Head of caudate nucleus (tissue), 42 donors: ENCODE results near the gene INCENP.
"Not testable (repeated sequence)": the region's sequence is repeated elsewhere in the genome, so short reads cannot be mapped to it uniquely, and the experiment has no call there.

Experiments used
- DNase-seq, 42 donors: peaks; one replicate each; pipeline versions ENCODE4 v3.0.0 to v3.0.0-alpha.2; 2020 to 2021; ENCODE audit warnings: mixed read lengths in 7 of 42
- intact Hi-C: fragments of 100-400 bp; cut with DNase I; formaldehyde crosslinking; loops from one replicate; pipeline ENCODE4 v1.15.0; 2022

INCENP gene

DNA sequence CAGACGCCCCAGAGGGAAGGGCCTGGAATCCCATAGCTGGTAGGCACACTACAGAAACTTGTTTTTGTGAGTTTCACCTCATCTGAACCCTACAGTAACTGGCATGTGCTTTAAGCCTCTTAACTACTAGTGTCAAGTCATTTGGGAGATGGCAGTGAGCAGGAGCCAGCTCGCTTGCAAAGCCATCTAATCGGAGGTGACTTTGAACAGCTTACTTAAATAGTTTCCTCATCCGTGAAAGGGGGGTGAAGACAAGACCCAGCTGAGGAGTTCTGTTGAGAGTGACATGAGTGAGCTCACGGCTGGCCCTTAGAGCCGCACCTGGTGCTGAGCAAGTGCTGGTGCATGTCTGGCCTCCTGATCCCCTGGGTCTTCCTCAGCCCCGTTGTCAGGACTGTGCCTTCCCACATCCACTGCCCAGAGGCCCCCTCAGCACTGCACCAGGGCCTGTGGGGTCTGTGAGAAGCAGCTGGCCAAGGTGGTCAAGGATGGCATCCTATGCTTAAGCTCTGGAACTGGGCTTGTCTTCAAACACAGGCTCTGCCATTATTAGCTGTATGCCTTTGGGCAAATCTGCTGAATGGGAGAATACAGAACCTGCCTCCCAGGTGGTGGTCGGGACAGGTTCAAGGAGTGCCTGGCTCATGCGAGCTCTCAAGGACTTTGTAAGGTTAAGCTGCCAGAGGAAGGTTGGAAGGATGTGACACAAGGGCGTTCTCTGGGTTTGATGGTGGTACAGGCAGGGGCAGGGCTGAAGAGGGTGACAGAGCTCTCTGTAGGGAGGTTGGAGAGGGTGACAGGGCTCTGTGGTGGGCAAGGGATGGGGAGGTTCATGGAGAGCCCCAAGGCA is 27.3 kb downstream of the INCENP start:
- peak in 9 of 42 donors; percentile 3 to 31 (median 12) for DNase-seq
- intact Hi-C loops = no loop called here

DNA sequence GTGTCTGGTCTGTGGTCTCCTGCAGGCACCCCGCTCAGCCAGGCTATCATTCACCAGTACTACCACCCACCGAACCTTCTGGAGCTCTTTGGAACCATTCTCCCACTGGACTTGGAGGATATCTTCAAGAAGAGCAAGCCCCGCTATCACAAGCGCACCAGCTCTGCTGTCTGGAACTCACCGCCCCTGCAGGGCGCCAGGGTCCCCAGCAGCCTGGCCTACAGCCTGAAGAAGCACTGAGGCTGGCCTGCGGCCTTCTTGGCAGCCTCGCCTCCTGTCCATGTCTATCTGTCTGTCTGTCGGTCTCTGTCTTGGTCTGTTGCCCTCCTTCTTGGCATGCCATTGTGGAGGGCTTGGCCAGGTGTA is 27.9 kb downstream of the INCENP start:
- intact Hi-C loops = no loop called here
- DNase-seq = peak in 7 of 42 donors; percentile 1 to 20 (median 15)

DNA sequence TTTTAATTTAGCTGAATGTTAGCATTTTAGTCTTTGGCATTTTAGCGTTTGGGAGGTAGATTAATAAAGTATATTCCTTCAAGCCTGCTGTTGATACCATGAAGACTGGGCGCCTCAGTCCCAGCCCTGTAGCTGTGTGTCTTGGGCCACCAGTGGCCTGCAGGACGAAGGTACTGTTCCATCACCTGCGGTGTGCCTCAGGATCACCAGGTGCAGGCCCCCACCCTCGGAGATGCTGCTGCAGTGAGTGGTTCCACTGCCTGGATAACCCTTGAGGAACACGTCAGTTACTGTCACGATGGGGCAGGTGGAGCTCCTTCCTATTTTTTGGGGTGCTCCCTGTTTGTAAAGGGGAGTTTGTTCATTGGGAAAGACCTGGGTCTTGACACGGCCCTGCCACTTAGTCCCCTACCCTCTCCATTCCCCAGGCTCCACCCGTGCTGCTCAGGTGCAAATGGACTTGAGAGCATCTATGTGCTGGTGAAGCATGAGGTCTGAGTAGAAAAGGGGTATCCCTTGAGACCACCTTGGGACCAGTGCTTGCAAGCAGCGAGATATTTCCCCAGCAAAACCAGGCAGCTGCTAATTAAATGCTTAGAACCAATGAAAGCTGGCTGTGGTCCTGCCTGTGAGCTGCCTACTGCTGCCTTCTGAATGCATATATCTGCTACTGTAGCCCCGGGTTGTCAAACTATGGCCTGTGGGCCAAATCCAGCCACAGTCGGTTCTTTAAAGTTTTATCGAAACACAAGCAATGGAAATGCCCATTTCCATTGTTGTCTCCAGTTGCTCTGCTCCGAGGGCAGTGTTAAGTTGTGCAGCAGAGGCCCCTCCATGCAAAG is 28.7 kb downstream of the INCENP start:
- intact Hi-C loops = no loop called here
- DNase-seq = peak in 9 of 42 donors; percentile 3 to 37 (median 19)

DNA sequence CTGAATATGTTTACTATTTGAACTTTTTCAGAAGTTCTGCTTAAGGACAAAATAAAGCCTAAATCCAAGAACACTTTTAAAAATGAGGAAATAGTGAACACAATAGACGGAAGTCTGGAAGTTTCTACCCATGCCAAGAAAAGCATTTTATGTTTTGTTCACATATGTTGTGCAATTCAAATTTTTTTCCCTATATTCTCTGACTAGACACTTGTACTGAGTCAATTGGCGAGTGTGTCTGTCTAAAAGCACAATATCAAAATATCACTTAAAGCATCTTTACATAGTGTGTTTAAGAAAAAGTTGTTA is 29.2 kb downstream of the INCENP start:
- intact Hi-C loops = no loop called here
- no peak for DNase-seq

DNA sequence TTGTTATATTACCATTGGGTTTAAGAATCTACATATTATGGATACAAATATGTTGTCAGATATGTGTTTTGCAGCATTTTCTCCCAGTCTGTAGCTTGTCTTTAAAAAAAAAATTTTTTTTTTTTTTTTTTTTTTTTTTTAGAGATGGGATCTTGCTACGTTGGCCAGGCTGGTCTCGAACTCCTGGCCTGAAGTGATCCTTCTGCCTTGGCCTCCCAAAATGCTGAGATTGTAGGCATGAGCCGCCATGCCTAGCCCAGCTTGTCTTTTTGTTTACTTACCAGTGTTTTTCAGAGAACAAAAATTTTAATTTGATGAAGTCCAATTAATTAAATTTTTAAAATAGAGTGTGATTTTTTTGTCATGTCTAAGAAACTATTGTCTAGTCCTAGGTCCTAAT is 29.8 kb downstream of the INCENP start:
- intact Hi-C loops = no loop called here
- peak in 5 of 42 donors; percentile 9 to 36 (median 27) for DNase-seq

DNA sequence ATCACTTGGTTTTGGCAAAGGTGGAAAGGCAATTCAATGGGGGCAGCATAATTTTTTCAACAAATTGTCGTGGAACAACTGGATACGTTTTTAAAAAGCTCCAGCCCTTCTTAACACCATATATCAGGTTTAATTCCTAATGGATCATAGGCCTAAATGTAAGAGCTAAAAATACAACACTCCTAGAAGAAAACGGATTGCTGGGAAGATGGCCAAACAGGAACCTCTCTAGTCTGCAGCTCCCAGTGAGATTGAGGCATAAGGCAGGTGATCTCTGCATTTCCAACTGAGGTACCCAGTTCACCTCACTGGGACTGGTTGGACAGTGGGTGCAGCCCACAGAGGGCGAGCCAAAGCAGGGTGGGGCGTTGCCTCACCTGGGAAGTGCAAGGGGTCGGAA is 33.8 kb downstream of the INCENP start:
- DNase-seq = no peak
- intact Hi-C loops = no loop called here

DNA sequence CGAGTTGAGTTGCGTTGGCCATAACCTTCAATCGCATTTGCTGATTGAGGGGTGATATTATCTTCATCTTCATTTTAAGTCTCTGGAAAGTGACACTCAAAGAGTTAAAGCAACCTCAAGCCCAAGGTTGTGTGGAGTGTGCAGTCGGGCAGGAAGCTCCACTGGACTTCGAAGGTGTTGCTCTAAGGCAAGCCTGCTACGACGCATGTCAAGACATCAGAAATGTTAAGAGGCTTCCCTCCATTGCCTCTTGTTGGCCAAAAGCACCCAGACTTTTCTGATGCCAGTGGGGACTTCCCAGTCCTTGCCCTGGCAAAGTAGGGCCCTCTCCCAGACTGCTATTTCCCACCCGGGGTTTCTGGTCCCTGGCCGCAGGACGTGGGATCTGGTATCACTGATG is 42.6 kb downstream of the INCENP start:
- intact Hi-C loops = no loop called here
- no peak for DNase-seq

DNA sequence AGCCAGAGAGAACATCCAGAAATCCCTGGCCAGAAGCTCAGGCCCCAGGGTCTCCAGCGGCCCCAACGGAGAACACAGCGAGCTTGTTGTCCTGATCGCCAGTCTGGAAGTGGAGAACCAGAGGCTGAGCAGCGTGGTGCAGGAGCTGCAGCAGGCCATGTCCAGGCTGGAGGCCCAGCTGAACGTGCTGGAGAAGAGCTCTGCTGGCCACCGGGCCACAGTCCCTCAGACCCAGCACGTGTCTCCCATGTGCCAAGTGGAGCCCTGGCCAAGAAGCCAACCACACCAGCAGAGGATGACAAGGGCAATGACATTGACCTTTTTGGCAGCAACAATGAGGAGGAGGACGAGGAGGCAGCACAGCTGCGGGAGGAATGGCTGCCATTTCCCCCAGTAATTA is 45.6 kb downstream of the INCENP start:
- intact Hi-C loops = no loop called here
- DNase-seq = no peak

DNA sequence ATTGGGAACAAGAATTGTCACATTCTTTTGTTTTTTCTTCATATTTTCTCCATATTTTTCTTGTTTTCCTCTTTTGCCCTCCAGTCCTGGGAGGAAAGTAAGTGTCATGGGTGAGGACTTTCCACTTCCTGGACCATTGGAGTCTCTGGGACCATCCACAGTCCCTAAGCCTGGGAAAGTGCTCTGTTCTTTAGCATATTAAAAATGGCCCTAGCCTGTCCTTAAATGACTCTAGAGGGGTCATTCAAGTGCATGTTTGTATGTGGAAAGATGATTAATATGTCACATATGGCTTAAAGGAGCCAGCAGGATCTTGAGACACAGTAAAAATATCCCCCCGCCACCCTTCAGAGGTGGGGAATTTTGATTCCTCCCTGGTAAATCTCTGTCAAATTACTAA is 46.1 kb downstream of the INCENP start:
- intact Hi-C loops = loop anchor here (5.0 kb wide), 1 partner anchor 142 kb away; no protein-coding TSS in a partner anchor
- no peak for DNase-seq

DNA sequence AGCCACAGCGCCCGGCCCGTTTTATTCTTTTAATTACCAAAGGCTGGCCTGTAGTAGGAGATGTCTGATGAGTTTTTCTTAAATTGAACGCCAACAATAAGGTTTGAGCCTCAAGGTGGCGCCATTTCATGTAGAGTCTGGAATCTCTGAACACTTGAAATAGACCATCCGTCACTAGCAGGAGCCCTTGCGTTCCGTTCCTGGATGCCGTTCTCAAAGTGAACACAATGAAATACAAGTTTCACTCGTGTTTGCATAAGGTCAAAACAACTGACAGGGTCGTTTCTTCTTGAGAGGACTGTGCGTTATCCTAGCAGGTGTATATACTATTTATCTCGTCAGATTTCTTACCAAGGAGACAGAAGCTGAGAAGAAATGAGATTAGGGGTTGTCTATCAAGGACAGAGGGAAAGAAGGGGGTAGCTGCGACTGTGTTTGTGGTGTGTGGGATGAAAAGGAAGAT is 47.5 kb downstream of the INCENP start:
- peak; percentile 42 to 94 (median 84) for DNase-seq
- intact Hi-C loops = loop anchor here (5.0 kb wide), 1 partner anchor 141 kb away; no protein-coding TSS in a partner anchor

DNA sequence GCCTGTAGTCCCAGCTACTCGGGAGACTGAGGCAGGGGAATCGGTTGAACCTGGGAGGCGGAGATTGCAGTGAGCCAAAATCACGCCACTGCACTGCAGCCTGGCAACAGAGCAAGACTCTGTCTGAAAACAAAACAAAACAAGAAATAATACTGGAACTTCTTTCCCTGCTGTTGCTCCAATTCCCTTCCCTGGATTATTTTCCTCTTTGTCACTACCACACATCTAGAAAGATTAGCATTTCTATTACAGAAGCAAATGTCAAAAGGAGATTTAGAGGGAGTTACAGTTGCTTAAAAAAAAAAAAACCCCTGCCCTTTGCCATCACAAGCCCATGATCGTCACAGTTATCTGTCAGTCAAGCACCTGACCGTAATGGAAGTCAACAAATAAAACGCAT is 48.5 kb downstream of the INCENP start:
- intact Hi-C loops = loop anchor here (5.0 kb wide), 1 partner anchor 140 kb away; no protein-coding TSS in a partner anchor
- no peak for DNase-seq

DNA sequence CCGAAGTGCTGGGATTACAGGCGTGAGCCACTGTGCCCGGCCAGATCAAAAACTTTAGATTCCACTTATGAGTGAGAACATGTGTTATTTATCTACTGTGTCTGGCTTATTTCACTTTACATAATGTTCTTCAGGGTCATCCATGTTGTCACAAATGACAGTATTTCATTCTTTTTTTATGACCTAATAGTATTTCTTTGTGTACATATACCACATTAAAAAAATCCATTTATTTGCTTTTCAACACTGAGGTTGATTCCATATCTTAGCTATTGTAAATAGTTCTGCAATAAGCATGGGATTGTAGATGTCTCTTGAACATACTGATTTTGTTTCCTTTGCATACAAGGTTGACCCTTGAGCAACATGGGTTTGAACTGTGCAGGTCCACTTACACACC is 53.0 kb downstream of the INCENP start:
- intact Hi-C loops = no loop called here

DNA sequence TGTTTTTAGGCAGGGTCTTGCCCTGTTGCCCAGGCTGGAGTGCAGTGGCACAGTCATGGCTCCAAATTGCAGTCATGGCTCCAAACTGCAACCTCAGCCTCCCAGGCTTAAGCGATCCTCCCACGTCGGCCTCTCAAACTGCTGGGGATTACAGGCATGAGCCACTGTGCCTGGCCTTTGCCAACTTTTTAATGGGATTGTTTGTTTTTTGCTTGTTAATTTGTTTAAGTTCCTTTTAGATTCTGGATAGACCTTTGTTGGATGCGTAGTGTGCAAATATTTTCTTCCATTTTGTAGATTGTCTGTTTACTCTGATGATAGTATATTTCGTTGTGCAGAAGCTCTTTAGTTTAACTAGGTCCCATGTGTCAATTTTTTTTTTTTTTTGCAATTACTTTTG is 56.2 kb downstream of the INCENP start:
- no peak for DNase-seq
- intact Hi-C loops = no loop called here

More for the DNA sequence above, 53.0 kb downstream of the INCENP start:
- DNase-seq = no peak

DNA sequence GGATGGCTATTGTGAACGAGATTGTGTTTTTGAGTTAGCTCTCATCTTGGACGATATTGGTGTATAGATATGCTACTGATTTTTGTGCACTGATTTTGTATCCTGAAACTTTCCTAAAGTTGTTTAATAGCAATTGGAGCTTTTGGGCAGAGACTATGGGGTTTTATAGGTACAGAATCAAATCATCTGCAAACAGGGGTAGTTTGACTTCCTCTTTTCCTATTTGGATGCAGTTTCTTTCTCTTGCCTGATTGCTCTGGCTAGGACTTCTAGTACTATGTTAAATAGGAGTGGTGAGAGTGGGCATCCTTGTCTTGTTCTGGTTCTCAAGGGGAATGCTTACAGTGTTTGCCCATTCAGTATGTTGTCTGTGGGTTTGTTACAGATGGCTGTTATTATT is 57.3 kb downstream of the INCENP start:
- no peak for DNase-seq
- intact Hi-C loops = no loop called here

DNA sequence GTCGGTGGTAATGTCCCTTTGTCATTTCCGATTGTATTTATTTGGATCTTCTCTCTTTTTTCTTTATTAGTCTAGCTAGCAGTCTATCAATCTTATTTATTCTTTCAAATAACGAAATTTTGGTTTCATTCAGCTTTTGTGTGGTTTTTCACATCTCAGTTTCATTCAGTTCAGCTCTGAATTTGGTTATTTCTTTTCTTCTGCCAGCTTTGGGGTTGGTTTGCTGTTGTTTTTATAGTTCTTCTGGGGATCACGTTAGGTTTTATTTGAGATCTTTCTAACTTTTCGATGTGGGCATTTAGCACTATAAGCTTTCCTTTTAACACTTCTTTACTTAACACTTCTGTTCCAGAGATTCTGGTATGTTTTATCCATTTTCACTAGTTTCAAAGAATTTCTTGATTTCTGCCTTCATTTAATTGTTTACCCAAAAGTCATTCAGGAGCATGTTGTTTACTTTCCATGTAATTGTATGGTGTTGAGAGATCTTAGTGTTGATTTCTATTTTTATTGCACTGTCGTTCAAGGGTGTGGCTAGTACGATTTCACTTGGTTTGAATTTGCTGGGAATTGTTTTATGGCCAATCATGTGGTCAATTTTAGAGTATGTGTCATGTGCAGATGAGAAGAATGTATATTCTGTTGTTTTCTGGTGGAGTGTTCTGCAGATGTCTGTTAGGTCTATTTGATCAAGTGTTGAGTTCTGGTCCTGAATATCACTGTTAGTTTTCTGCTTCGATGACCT is 58.5 kb downstream of the INCENP start:
- DNase-seq = no peak
- intact Hi-C loops = no loop called here

DNA sequence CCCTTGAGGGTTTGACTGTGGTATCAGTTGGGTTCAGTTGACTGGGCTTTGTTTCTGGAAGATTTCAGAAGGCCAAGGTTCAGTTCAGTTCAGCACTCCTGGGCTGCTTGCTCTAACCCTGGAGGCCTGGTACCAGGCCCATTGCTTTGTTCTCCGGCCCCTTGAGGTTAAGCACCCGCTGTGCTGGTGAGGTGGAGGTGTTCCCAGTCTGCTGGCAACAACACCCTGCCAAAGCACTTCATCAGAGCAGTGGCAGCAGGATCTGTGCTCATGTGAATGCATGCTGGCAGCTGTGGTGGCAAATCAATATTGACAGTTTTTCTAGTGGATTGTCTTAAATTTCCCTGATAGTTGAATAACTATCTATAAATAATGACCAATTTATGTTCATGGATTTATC is 62.4 kb downstream of the INCENP start:
- DNase-seq = no peak
- intact Hi-C loops = no loop called here

DNA sequence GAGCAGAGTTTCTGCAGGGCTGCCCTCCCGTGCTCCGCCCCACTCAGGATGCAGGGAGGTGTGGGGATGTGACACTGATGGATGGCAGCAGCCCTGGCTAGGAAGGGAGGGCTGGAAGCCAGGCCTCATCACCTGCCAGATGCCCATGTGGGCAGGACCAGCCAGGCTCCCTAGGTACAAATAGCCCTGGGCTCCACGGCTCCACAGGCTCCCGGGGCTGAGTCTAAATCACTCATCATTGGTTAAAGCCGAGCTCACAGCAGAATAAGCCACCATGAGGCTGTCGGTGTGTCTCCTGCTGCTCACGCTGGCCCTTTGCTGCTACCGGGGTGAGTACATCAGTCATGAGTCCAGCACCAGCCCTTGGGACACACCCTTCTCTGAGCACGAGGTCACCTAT is 66.2 kb downstream of the INCENP start, which contains the start of gene SCGB1D1:
Gene SCGB1D1, plus strand, starts transcription at position 206 of the 400 bp plus-strand sequence. Its CDS starts 69 bp downstream, at position 275.
- DNase-seq = no peak
- intact Hi-C loops = no loop called here

DNA sequence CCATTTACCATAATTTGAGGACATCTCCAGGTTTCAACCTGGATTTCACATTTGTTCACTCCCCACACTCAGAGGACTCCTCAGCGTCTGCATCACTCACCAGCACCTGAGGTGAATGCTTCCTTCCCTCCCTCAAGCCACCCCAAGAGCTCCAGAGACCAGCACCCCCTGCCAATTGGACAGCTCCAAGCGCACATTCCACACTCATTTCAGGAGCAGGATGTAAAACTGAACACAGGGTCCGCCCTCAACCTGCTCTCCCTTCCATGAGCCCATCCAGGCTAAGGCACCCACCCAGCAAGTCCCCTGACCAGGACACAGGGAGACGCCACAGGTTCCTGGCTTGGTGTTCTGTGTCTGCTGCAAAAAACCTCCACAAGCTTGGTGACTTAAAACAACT is 70.1 kb downstream of the INCENP start:
- no peak for DNase-seq
- intact Hi-C loops = no loop called here

DNA sequence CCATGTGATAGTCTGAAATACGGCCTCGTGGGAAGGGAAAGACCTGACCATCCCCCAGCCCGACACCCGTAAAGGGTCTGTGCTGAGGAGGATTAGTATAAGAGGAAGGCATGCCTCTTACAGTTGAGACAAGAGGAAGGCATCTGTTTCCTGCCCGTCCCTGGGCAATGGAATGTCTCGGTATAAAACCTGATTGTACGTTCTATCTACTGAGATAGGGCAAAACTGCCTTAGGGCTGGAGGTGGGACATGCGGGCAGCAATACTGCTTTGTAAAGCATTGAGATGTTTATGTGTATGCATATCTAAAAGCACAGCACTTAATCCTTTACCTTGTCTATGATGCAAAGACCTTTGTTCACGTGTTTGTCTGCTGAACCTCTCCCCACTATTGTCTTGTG is 71.2 kb downstream of the INCENP start:
- intact Hi-C loops, DNase-seq: not testable (repeated sequence)
